Loucy (cell line): ENCODE data around the gene LHX5.

Experiments
- EZH2phosphoT487 ChIP-seq: fragments of 200-600 bp; IDR thresholded peaks from 2 replicates; pipeline ENCODE4 v1.6.1; 2018; ENCODE audit warnings: antibody characterized with exemption, mild to moderate bottlenecking, moderate library complexity, borderline replicate concordance
- TF ChIP-seq, protein P1 (sequence below): fragments of 200-600 bp; sonication (generic); conservative IDR thresholded peaks from 2 replicates; pipeline ENCODE4 v1.5.1; 2014; ENCODE audit warnings: mild to moderate bottlenecking, antibody characterized with exemption, low read length

DNA sequence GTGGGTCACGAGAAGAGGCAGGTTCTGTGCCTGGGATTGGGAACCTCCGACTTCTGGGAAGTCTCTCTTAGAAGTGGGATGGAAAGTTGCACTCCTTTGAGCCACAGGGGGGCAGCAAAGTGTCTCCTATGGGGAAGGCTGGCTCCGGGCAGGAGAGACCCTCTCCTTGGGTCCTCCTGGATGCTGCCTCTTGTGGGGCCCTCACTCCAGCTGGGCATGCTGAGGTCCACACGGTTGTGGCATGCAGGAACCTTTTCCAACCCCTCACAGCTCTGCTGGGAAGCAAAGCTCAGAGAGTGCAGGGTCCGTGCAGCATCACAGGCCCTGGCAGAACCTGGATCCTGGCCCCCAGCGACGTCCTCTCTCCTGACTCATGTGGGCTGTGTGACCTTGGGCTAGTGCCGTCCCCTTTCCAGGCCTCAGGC is 32.1 kb downstream of the LHX5 start:
- TF ChIP-seq, protein P1, sequence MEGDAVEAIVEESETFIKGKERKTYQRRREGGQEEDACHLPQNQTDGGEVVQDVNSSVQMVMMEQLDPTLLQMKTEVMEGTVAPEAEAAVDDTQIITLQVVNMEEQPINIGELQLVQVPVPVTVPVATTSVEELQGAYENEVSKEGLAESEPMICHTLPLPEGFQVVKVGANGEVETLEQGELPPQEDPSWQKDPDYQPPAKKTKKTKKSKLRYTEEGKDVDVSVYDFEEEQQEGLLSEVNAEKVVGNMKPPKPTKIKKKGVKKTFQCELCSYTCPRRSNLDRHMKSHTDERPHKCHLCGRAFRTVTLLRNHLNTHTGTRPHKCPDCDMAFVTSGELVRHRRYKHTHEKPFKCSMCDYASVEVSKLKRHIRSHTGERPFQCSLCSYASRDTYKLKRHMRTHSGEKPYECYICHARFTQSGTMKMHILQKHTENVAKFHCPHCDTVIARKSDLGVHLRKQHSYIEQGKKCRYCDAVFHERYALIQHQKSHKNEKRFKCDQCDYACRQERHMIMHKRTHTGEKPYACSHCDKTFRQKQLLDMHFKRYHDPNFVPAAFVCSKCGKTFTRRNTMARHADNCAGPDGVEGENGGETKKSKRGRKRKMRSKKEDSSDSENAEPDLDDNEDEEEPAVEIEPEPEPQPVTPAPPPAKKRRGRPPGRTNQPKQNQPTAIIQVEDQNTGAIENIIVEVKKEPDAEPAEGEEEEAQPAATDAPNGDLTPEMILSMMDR, result peak; percentile 80
- no peak for TF ChIP-seq EZH2phosphoT487
